Stimulated activated memory B cell treated with anti-CD40 and anti-IgM and Interleukin-4, amounts not matched to agents 10 μg/mL and 1 μg/mL and 100 μg/mL, for 72 hours (primary cell): ENCODE measurements around the gene MYO15B.

Experiments used
- ATAC-seq: fragments of 150-1000 bp; cut with Tn5 transposase; 2 replicates; pipeline ENCODE4 v1.10.0; 2021
- H3K27ac Mint-ChIP-seq: one replicate; pipeline ENCODE4 v1.8.0; 2022; ENCODE audit warnings: mild to moderate bottlenecking, mixed read lengths
- H3K27me3 Mint-ChIP-seq: one replicate; pipeline ENCODE4 v1.8.0; 2022; ENCODE audit warnings: mixed read lengths
- H3K36me3 Mint-ChIP-seq: one replicate; pipeline ENCODE4 v1.8.0; 2022; ENCODE audit warnings: mixed read lengths
- H3K4me1 Mint-ChIP-seq: one replicate; pipeline ENCODE4 v1.8.0; 2022; ENCODE audit warnings: mixed read lengths
- H3K4me3 Mint-ChIP-seq: one replicate; pipeline ENCODE4 v1.8.0; 2022; ENCODE audit warnings: mild to moderate bottlenecking, moderate library complexity, mixed read lengths
- H3K9me3 Mint-ChIP-seq: one replicate; pipeline ENCODE4 v1.8.0; 2022; ENCODE audit warnings: mixed read lengths

Gene MYO15B

DNA sequence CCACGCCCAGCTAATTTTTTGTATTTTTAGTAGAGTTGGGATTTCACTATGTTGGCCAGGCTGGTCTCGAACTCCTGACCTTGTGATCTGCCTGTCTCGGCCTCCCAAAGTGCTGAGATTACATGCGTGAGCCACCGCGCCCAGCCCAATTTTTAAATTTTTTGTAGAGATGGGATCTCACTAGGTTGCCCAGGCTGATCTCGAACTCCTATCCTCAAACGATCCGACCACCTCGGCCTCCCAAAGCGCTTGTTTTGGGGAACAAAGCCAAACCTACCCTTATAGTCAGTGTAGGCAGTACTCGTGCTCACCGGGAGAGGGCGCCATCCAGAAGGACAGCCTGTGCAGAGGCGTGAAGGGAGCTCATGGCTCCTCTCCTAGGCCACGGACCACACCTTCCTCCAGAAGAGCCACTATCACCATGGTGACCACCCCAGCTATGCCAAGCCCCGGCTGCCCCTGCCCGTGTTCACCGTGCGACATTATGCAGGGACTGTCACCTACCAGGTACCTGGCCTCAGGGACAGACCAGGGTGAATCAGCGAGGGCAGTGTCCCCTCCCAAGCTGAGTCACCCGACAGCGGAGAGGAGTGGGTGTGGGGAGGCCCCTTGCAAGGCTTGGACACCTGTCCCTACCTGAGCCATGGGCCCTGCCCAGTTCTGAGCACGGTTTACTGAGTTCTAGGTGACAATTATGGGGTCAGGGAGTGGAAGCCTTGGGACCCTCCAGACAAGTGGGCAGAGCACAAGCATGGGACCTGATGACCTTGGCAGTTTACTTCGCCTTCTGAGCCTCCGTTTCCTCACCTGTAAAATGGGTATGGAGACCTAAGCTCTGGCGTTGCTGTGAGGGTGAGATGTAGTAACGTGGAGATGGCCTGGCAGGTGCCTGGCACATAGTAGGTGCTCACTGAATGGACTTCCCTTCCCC is 13.7 kb downstream of the MYO15B start:
- Mint-ChIP-seq H3K36me3 (no peaks in the 10 kb centered on the region), H3K27me3 (no peaks in the 10 kb centered on the region), H3K9me3 (no peaks in the 10 kb centered on the region), H3K27ac (no peak overlapping the region), H3K4me3 (no peak overlapping the region), H3K4me1 (peaks cover 6% of the 10 kb centered on the region)
- peak; percentile 66 for ATAC-seq

DNA sequence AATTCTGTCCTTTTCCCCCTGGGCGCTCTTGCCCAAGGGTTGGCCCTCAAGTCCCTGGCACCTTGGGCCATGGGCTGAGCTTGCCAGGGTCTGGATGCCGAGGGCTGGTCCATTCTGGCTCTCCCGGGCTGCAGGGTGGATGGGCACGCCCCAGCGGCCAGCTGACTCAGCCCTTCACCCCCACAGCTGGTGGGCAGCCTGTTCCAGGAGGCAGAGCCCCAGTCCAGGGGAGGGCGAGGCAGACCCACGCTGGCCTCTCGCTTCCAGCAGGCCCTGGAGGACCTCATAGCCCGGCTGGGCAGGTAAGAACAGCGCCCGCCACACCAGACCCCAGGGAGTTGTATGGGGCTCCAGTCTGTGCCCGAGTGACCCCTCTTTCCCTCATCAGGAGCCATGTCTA is 15.0 kb downstream of the MYO15B start:
- Mint-ChIP-seq H3K4me1 (peaks cover 6% of the 10 kb centered on the region), H3K27ac (no peak overlapping the region), H3K27me3 (no peaks in the 10 kb centered on the region), H3K4me3 (no peak overlapping the region), H3K9me3 (no peaks in the 10 kb centered on the region), H3K36me3 (no peaks in the 10 kb centered on the region)
- no peak for ATAC-seq

DNA sequence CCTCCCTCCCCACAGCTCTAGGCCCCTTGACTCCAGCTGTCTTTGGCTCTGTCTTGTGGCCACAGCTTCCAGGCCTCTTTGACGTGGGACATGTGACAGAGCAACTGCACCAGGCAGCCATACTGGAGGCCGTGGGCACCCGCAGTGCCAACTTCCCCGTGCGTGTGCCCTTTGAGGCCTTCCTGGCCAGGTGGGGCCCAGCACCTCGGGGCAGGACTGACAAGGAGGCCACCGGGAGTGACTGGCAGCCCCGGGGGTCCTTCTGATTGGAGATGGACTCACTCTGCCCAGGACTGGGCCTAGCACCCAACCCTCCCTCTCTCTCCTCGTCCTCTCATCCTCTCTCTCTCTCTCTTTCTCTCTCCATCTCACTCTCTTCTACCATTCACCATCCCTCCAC is 15.5 kb downstream of the MYO15B start:
- ATAC-seq: peak; percentile 44
- H3K4me1 Mint-ChIP-seq: peaks cover 6% of the 10 kb centered on the region
- H3K4me3 Mint-ChIP-seq: no peak overlapping the region
- no peaks in the 10 kb centered on the region for H3K36me3 Mint-ChIP-seq
- no peaks in the 10 kb centered on the region for H3K27me3 Mint-ChIP-seq
- H3K27ac Mint-ChIP-seq: no peak overlapping the region
- no peaks in the 10 kb centered on the region for H3K9me3 Mint-ChIP-seq

DNA sequence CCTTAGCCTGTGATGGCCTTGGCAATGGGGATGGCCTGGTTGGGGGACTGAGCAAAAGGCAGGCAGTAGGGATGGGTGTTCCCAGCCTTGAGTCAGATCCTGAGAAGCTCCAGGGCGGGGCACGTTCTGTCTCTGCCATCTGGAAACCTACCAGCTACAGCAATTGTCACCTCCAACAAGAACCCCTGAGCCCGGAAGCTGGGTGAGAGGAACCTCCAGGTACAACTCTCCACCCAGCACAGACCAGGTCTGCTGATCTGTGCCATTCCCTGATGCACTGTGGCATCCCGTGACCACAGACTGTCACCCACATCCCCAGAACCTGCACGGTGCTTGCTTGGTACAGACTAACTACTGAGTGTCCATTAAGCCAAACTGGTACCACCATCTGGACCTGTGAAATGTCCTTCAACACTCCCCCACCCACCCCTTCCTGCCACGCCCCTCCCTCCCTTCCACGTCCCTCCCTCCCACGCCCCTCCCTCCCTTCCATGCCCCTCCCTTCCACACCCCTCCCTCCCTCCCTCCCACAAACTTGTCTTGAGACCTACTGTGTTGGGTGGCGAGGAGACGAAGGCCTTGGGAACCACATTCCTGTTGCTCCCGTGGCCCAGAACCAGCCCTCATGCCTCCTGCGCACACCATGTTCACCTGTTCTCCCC is 16.6 kb downstream of the MYO15B start:
- Mint-ChIP-seq H3K4me3 (no peak overlapping the region), H3K4me1 (peaks cover 6% of the 10 kb centered on the region), H3K9me3 (no peaks in the 10 kb centered on the region), H3K36me3 (no peaks in the 10 kb centered on the region), H3K27ac (no peak overlapping the region), H3K27me3 (no peaks in the 10 kb centered on the region)
- ATAC-seq: peak; percentile 40

DNA sequence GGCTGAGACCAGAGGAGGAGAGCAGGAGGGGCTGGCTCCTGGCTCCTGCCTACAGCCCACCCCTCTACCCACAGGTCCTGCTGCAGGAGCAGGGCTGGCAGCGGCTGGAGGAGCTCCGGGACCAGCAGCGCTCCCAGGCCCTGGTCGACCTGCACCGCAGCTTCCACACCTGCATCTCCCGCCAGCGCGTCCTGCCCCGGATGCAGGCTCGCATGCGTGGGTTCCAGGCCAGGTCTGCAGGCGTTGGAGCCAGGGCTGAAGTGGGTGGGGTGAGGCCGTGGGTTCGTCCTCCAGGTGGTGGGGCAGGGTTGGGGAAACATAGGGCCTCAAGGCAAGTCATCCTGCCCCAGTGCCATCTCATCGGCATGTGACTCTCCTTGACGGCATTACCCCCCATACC is 18.2 kb downstream of the MYO15B start:
- no peak for ATAC-seq
- Mint-ChIP-seq H3K9me3 (no peaks in the 10 kb centered on the region), H3K36me3 (no peaks in the 10 kb centered on the region)

DNA sequence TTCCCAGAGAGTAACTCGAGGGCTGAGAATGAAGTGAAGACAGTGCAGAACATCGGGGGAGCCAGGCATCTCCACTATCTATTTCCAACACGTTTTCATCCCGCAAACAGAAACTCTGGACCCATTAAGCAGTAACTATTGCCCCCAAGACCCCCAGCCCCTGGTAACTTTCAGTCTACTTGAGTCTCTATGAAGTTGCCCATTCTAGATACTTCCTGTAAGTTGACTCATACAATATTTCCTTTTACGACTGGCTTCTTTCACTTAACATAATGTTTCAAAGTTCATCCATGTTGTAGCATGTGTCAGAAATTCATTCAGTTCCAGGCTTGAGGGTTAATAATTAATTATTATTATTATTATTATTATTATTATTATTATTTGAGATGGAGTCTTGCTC is 19.5 kb downstream of the MYO15B start:
- ATAC-seq: no peak
- Mint-ChIP-seq H3K4me3 (no peak overlapping the region), H3K36me3 (no peaks in the 10 kb centered on the region), H3K27ac (no peak overlapping the region), H3K4me1 (peaks cover 8% of the 10 kb centered on the region), H3K9me3 (no peaks in the 10 kb centered on the region), H3K27me3 (no peaks in the 10 kb centered on the region)

More for the DNA sequence above, 18.2 kb downstream of the MYO15B start:
- Mint-ChIP-seq H3K4me3 (no peak overlapping the region), H3K27ac (no peak overlapping the region), H3K27me3 (no peaks in the 10 kb centered on the region), H3K4me1 (peaks cover 11% of the 10 kb centered on the region)

DNA sequence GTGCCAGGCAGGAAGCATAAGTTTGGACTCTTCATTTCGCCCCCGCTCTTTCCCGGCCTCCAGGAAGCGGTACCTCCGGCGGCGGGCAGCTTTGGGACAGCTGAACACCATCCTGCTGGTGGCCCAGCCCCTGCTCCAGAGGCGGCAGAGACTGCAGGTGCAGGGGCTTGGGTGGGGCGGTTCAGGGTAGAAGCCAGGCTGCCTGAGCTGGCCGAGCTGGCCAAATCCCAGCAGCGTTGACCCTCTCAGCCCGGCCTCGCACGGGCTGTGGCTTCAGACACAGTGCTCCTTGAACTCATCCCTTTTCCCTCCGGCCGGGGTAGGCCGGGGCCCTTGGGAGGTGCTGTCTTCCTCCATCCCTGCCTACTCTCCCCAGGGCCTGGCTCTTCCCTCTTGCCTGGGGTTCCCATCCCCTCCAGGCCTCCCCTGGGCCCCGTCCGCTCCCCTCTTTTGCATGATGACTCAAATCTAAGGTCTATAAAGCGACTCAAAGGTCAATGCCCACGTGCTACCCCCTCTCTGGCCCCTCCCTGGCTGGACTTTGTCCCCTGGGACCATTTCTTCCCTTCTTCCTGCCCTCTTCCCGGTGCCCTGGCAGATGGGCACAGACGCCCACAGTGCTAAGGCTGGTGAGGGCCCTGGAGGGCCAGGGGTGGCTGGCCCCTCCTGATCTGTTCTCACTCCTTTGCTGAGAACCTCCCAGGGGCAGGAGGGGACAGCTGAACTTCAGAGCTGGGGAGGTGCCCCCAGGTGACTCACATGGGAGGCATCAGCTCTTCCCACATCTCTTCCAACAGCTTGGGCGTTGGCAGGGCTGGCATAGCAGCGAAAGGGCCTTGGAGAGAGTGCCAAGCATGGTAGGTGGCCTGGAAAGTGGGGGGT is 22.7 kb downstream of the MYO15B start:
- Mint-ChIP-seq H3K4me1 (peaks cover 8% of the 10 kb centered on the region), H3K4me3 (no peak overlapping the region), H3K27me3 (no peaks in the 10 kb centered on the region), H3K36me3 (no peaks in the 10 kb centered on the region), H3K27ac (peak overlapping the region; percentile 48), H3K9me3 (no peaks in the 10 kb centered on the region)
- ATAC-seq: peak; percentile 34

DNA sequence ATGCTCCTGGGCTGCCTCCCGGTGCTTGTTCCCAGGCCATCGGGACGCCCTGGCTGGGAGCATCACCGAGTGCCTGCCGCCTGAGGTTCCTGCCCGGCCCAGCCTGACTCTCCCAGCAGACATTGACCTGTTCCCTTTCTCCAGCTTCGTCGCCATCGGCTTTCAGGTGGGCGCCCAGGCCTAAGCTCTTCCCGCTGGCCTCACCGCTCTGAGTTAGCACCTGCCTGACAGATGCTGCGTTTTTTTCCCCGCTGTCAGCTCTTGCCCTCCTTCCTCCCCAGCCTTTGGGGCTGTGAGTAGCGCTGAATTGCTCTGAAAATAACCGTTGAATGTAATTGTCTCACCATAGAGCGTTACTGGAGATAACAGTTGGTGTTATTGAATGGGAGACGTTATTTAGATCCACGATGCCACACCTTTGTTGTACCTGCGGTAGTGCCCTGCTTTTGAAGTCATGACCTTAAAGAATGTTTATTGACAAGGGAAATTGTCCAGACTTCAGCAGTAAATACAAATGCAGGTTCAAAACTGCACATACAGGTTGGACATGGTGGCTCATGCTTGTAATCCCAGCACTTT is 24.3 kb downstream of the MYO15B start:
- Mint-ChIP-seq H3K4me3 (no peak overlapping the region), H3K27me3 (no peaks in the 10 kb centered on the region), H3K4me1 (peaks cover 8% of the 10 kb centered on the region), H3K9me3 (no peaks in the 10 kb centered on the region), H3K27ac (no peak overlapping the region), H3K36me3 (no peaks in the 10 kb centered on the region)
- ATAC-seq: no peak

DNA sequence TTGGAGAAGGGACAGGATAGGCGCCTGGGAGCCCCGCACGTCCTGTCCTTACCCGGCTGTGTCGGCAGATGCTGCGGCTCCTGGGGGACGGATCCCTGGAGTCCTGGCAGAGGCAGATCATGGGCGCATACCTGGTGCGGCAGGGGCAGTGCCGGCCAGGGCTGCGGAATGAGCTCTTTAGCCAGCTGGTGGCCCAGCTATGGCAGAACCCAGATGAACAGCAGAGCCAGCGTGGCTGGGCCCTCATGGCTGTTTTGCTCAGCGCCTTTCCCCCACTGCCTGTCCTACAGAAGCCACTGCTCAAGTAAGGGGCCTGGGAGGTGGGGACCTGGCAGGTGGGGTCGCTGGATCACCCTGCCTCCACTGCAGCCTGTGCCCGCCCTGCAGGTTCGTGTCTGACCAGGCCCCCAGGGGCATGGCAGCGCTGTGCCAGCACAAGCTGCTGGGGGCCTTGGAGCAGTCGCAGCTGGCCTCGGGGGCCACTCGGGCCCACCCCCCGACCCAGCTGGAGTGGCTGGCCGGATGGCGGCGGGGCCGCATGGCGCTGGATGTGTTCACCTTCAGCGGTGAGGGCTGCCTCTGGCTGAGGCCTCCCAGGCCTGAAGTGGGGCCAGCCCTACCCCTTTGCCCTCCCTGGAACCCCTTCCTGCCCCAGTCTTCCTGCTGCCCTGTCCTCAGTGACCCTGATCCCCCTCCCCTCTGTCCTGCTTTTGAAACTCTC is 25.5 kb downstream of the MYO15B start:
- H3K36me3 Mint-ChIP-seq: no peaks in the 10 kb centered on the region
- no peak for ATAC-seq
- H3K27me3 Mint-ChIP-seq: no peaks in the 10 kb centered on the region
- no peaks in the 10 kb centered on the region for H3K9me3 Mint-ChIP-seq
- peaks cover 8% of the 10 kb centered on the region for H3K4me1 Mint-ChIP-seq
- no peak overlapping the region for H3K27ac Mint-ChIP-seq
- no peak overlapping the region for H3K4me3 Mint-ChIP-seq

DNA sequence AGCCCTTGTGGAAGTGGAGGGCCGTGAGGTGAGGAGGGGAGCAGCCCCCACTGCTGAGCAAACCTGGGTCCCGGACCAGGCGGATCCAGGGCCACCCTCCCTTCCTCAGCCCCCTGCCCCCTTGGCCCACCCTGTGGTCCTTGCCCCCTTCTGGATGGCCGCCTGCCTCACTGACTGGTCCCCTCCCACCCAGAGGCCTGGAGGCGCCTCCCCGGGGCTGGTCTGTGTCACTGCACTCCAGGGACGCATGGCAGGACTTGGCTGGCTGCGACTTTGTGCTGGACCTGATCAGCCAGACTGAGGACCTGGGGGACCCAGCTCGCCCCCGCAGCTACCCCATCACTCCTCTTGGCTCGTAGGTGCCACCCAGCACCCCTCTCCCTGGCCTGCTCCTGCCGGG is 26.4 kb downstream of the MYO15B start:
- ATAC-seq: peak; percentile 21
- H3K27me3 Mint-ChIP-seq: no peaks in the 10 kb centered on the region
- H3K9me3 Mint-ChIP-seq: no peaks in the 10 kb centered on the region
- H3K4me3 Mint-ChIP-seq: no peak overlapping the region
- no peak overlapping the region for H3K27ac Mint-ChIP-seq
- H3K4me1 Mint-ChIP-seq: peaks cover 8% of the 10 kb centered on the region
- no peaks in the 10 kb centered on the region for H3K36me3 Mint-ChIP-seq

DNA sequence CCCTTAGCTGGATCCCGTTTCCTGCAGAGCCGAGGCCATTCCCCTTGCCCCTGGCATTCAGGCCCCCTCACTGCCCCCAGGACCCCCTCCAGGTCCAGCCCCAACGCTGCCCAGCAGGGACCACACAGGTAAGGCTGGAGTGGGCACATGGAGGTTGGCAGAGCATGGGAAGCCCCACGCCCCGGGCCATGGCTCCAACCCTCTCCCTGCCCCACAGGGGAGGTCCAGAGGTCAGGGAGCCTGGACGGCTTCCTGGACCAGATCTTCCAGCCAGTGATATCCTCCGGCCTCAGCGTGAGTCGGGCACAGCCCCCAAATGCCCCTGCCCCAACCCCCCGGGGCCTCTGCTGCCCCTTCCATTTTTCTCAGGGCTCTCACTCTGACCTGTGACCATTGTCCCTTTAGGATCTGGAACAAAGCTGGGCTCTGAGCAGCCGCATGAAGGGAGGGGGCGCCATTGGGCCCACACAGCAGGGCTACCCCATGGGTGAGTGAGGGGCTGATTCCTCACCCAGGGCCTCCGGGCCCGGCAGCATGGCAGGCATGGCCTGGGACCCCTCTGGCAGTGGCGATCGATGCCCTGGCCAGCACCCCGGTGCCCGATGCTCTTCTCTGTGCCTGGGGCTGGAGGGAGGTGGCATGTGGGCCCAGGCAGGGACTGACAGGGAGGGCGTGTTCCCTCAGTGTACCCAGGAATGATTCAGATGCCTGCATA is 27.1 kb downstream of the MYO15B start:
- Mint-ChIP-seq H3K4me3 (no peak overlapping the region), H3K4me1 (peaks cover 8% of the 10 kb centered on the region), H3K9me3 (no peaks in the 10 kb centered on the region), H3K27ac (no peak overlapping the region), H3K36me3 (no peaks in the 10 kb centered on the region), H3K27me3 (no peaks in the 10 kb centered on the region)
- no peak for ATAC-seq

DNA sequence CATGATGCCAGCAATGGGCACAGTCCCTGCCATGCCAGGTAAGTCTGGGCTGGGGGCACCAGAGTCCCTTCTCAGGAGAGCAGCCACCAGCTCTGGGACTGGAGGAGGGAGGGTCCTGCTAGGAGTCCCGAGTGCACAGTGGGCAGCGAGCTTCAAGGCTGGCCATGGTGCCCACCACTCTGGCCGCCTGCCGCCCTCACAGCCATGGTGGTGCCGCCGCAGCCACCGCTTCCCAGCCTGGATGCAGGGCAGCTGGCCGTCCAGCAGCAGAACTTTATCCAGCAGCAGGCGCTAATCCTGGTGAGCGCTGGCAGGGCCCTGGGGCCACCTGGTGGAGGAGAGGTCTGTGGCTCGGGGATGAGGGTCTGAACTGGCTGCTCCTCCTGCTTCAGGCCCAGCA is 27.7 kb downstream of the MYO15B start:
- Mint-ChIP-seq H3K27ac (no peak overlapping the region), H3K4me1 (peaks cover 7% of the 10 kb centered on the region), H3K9me3 (no peaks in the 10 kb centered on the region), H3K27me3 (no peaks in the 10 kb centered on the region), H3K4me3 (no peak overlapping the region), H3K36me3 (no peaks in the 10 kb centered on the region)
- no peak for ATAC-seq

DNA sequence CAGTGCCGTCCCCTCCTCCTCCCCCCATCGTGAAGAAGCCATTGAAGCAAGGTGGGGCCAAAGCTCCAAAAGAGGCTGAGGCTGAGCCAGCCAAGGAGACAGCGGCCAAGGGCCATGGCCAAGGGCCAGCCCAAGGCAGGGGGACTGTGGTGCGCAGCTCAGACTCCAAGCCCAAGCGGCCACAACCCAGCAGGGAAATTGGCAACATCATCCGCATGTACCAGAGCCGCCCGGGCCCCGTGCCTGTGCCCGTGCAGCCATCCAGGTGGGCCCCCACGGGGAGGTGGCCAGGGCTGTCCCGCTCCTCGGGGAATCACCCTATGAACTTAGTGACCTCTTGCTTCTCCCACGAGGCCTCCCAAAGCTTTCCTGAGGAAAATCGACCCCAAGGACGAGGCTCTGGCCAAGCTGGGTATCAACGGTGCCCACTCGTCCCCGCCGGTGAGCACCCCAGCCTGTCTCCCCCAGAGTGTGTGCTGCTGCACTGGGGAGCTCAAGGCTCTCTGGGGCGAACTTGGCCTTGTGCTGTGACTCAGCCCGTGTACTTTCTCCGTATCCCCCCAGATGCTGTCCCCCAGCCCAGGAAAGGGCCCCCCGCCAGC is 29.0 kb downstream of the MYO15B start:
- Mint-ChIP-seq H3K4me1 (no peaks in the 10 kb centered on the region), H3K9me3 (no peaks in the 10 kb centered on the region), H3K36me3 (no peaks in the 10 kb centered on the region), H3K4me3 (no peak overlapping the region), H3K27ac (no peak overlapping the region), H3K27me3 (no peaks in the 10 kb centered on the region)
- ATAC-seq: no peak

DNA sequence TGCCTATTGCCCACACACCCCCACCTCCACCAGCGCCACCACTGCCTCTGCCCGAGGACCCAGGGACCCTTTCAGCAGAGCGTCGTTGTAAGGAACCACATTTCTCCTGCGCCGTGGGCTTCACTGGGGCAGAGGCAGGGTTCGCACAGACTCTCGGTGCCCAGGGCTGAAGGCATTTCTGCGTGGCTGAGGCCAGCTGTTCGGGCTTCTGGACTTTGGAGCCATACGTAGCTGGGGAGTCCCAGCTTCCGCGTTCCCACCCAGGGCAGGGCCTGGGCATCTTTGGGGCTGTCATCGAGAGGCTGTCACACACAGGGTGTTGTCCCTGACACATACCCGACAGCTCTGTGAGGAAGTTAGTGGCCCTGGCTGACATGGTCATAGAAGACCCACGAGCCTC is 29.6 kb downstream of the MYO15B start:
- Mint-ChIP-seq H3K9me3 (no peaks in the 10 kb centered on the region), H3K27me3 (no peaks in the 10 kb centered on the region), H3K27ac (no peak overlapping the region), H3K4me1 (no peaks in the 10 kb centered on the region), H3K4me3 (no peak overlapping the region), H3K36me3 (no peaks in the 10 kb centered on the region)
- no peak for ATAC-seq
